Suprapubic skin (tissue), 4 donors: Measurements from ENCODE around the gene BIVM. TPM values are rescaled to one million over a fixed set of nuclear protein-coding genes. Genes with fewer than 3 reads are reported as not detected.

Experiments
- DNase-seq, 2 donors: peaks; one replicate each; pipeline ENCODE4 v3.0.0-alpha.2; 2019; ENCODE audit warnings: low spot score in 2 of 2
- H3K27ac ChIP-seq: fragments of 200-600 bp; sonication (generic); one replicate; pipeline ENCODE4 v1.5.1; 2019
- H3K27me3 ChIP-seq: fragments of 200-600 bp; sonication (generic); one replicate; pipeline ENCODE4 v1.5.1; 2019
- H3K36me3 ChIP-seq: fragments of 200-600 bp; sonication (generic); one replicate; pipeline ENCODE4 v1.5.1; 2019
- H3K4me1 ChIP-seq: fragments of 200-600 bp; sonication (generic); one replicate; pipeline ENCODE4 v1.5.1; 2019
- H3K4me3 ChIP-seq: fragments of 200-600 bp; sonication (generic); one replicate; pipeline ENCODE4 v1.5.1; 2019; ENCODE audit warnings: mild to moderate bottlenecking
- H3K9me3 ChIP-seq: fragments of 200-600 bp; sonication (generic); one replicate; pipeline ENCODE4 v1.5.1; 2019
- CTCF ChIP-seq, 2 donors: fragments of 200-600 bp in 1 of 2; fragments of 450-650 bp in 1 of 2; sonication (generic) in 1 of 2; IDR thresholded peaks; one replicate each; pipeline ENCODE4 v1.5.1; 2016 to 2019; ENCODE audit warnings: antibody characterized with exemption in 2 of 2, mild to moderate bottlenecking in 1 of 2, moderate library complexity in 1 of 2
- EP300 ChIP-seq: sonication (generic); formaldehyde crosslinking; IDR thresholded peaks from one replicate; pipeline ENCODE4 v1.6.1; 2017; ENCODE audit warnings: antibody characterized with exemption
- POLR2A ChIP-seq, 2 donors: fragments of 450-650 bp; IDR thresholded peaks; one replicate each; pipeline ENCODE4 v1.6.1; 2017; ENCODE audit warnings: antibody characterized with exemption in 2 of 2, mild to moderate bottlenecking in 2 of 2, moderate library complexity in 2 of 2
- POLR2AphosphoS5 ChIP-seq, 3 donors: sonication (generic); formaldehyde crosslinking; IDR thresholded peaks; one replicate each; pipeline ENCODE4 v1.6.1; 2017; ENCODE audit warnings: antibody characterized with exemption in 3 of 3
- WGBS: methylation state at CpG from one replicate; pipeline ENCODE4 v1.1.5; 2018; 5-methylcytosine and 5-hydroxymethylcytosine counted together
- total RNA-seq, 4 donors: library from RNA; depleted of rRNA; stranded (reverse); fragments of >200 nt; gene quantifications; one replicate each; pipeline ENCODE4 v1.1.0, GENCODE V29; 2016

Gene BIVM
- total RNA-seq, 4 donors from 2014 or later, result 3.3 to 21.1 (median 7.3) TPM

- 90% methylated on average over 5 of the region's 5 CpGs for WGBS
- Histone ChIP-seq H3K4me3 (no peak overlapping the region), H3K36me3 (peaks cover 77% of the 10 kb centered on the region), H3K4me1 (peaks cover 5% of the 10 kb centered on the region), H3K27me3 (no peaks in the 10 kb centered on the region), H3K27ac (no peak overlapping the region), H3K9me3 (no peaks in the 10 kb centered on the region)
- DNase-seq, result no peak
- TF ChIP-seq EP300, result no peak
Measured at GRCh38 chr13:102868366-102868936, 69.5 kb downstream of the BIVM start.

DNA sequence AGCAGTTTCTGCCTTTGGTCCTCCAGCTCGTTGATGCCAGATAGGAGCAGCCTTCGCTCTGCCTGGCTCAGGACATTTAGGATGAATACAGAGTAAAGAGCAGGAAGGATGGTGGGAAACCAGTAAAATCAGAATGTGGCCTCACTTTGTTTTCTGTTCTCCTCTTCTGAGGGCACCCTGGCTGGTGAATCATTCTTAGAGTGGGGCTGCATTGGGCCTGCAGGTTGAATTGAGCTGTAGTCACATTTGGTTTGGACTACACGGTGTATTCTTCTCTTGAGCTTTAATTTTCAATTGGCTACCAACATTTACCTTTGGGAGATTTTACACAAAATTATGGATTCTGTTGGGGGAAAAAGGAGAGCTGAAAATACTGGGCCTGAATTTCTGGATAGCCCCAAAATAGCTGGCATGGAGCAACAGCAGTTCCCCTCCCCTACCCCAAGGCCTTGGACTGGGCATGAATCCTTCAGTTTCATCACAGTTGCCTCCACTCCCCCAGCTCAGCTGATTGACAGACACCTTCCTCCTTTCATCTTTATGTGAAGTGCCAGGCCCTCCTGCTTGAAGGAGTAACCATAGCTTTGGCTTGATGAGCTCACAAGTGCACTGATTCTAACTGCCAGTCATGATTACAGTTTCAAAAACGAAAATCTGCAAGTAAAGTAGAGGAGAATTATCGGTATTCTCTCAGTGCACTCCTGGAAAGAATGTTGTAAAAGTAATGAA, 71.2 kb downstream of the BIVM start:
- H3K36me3 ChIP-seq, result peaks cover 77% of the 10 kb centered on the region
- peaks cover 5% of the 10 kb centered on the region for H3K4me1 ChIP-seq
- no peak for DNase-seq
- no peaks in the 10 kb centered on the region for H3K27me3 ChIP-seq
- no peaks in the 10 kb centered on the region for H3K9me3 ChIP-seq
- 49% methylated on average over 5 of the region's 5 CpGs for WGBS
- no peak overlapping the region for H3K4me3 ChIP-seq
- TF ChIP-seq POLR2A (IDR thresholded peaks at IDR 0.05) (no peak), CTCF (IDR thresholded peaks at IDR 0.05) (no peak), POLR2AphosphoS5 (IDR thresholded peaks at IDR 0.05) (no peak), EP300 (no peak)
- H3K27ac ChIP-seq, result no peak overlapping the region

GRCh38 chr13:102870677-102871415, 71.9 kb downstream of the BIVM start:
- TF ChIP-seq POLR2AphosphoS5 (IDR thresholded peaks at IDR 0.05), result no peak
- no peak for TF ChIP-seq POLR2A (IDR thresholded peaks at IDR 0.05)
- TF ChIP-seq EP300, result no peak
- peak; percentile 3 to 72 for TF ChIP-seq CTCF (IDR thresholded peaks at IDR 0.05)
- peaks cover 5% of the 10 kb centered on the region for H3K4me1 ChIP-seq
- no peak for DNase-seq
- no peak overlapping the region for H3K4me3 ChIP-seq
- H3K36me3 ChIP-seq, result peaks cover 77% of the 10 kb centered on the region
- H3K9me3 ChIP-seq, result no peaks in the 10 kb centered on the region
- no peaks in the 10 kb centered on the region for H3K27me3 ChIP-seq
- WGBS, result 51% methylated on average over 17 of the region's 22 CpGs
- H3K27ac ChIP-seq, result no peak overlapping the region

DNA sequence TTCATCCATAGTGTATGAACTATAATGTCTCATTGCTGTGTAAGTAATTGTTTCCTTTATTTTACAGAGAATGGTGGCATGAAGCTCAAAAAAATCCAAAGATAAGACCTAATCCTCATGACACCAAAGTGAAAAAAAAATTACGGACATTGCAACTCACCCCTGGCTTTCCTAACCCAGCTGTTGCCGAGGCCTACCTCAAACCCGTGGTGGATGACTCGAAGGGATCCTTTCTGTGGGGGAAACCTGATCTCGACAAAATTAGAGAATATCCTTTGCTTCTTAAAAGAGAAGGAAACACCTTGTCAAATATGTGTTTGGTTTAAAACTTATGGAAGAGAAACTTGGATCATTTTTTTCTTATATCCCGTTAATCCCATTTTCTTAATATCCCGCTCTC, 73.2 kb downstream of the BIVM start:
- Histone ChIP-seq H3K4me1 (peaks cover 5% of the 10 kb centered on the region), H3K27ac (no peak overlapping the region), H3K4me3 (no peak overlapping the region), H3K27me3 (no peaks in the 10 kb centered on the region), H3K36me3 (peaks cover 77% of the 10 kb centered on the region), H3K9me3 (no peaks in the 10 kb centered on the region)
- WGBS, result 91% methylated on average over 7 of the region's 7 CpGs
- no peak for TF ChIP-seq EP300
- no peak for TF ChIP-seq POLR2AphosphoS5 (IDR thresholded peaks at IDR 0.05)
- TF ChIP-seq CTCF (IDR thresholded peaks at IDR 0.05), result no peak
- TF ChIP-seq POLR2A (IDR thresholded peaks at IDR 0.05), result no peak
- no peak for DNase-seq

- H3K27me3 ChIP-seq, result no peaks in the 10 kb centered on the region
- no peak for DNase-seq
- no peaks in the 10 kb centered on the region for H3K9me3 ChIP-seq
- 88% methylated on average over 1 of the region's 1 CpG for WGBS
- no peak overlapping the region for H3K4me3 ChIP-seq
- peaks cover 5% of the 10 kb centered on the region for H3K4me1 ChIP-seq
- no peak overlapping the region for H3K27ac ChIP-seq
- peaks cover 76% of the 10 kb centered on the region for H3K36me3 ChIP-seq
- TF ChIP-seq POLR2A (IDR thresholded peaks at IDR 0.05) (no peak), POLR2AphosphoS5 (IDR thresholded peaks at IDR 0.05) (no peak), CTCF (IDR thresholded peaks at IDR 0.05) (no peak)
Measured at GRCh38 chr13:102872531-102872930, 73.6 kb downstream of the BIVM start.
